Hematopoietic multipotent progenitor cell treated with erythropoietin and hydrocortisone succinate and interleukin-3 and kit ligand, for 17 days (in vitro differentiated cells): ENCODE data around the gene CCDC91.
"Not testable (repeated sequence)": the region's sequence is repeated elsewhere in the genome, so short reads cannot be mapped to it uniquely, and the experiment has no call there.

ENCODE experiments used
- DNase-seq: peaks from one replicate; pipeline ENCODE4 v3.0.0-alpha.2; 2015; ENCODE audit warnings: low spot score

The CCDC91 gene

DNA sequence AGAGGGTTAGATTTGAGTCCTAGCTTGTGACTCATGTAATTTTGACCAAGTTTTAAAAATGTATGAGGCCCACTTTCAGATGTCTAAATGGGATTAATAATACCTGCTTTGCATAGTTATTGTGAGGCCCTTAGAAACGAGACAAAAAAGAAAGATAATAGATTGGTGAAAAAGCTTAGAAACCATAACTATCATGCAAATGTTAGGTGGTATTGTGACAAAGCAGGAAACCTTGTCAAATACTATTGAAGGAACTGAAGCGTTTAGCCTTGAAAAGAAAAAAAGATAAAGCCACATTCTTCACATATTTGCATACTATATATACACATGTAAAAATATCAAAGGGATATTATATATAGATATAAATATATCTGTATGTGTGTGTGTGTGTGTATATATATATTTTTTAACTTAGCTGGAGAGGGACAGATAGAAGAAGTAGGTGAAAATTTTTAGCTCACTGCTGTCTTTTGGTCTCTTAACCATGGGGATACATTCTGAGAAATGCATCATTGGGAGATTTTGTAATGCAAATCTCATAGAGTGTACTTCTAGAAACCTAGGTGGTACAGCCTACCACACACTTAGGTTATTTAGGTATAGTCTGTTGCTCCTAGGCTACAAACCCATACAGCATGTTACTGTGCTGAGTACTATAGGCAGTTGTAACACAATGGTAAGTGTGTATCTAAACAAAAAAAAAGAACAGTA, 270.3 kb downstream of the CCDC91 start:
- DNase-seq: no peak

DNA sequence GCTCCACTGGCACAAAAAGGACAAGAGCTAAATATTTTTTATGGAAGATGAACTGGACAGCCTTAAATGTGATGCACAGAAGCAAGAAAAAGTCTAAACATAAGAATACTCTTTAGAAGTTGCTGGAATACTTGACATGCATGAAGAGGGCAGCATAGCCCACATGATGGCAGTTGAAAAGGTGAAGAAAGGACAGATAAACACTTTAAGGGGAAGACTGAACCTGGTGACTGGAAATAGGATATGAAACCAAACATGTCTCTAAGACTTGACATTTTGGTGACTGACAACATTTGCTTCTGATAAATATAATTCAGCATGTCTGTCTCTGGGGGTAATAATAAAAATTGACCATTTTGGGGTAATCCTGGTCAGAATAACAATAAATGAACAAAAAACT, 273.1 kb downstream of the CCDC91 start:
- no peak for DNase-seq

DNA sequence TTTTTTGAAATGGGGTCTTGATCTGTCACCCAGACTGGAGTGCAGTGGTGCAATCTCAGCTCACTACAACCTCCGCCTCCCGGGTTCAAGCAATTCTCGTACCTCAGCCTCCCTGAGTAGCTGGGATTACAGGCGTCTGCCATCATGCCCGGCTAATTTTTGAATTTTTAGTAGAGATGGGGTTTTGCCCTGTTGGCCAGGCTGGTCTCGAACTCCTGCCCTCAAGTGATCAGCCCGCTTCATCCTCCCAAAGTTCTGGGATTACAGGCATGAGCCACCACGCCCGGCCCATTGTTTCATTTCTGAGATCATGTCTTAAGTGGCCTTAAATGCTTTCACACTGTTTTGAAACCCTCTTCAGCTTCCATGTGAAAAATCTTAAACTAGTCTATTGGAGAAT, 281.5 kb downstream of the CCDC91 start:
- DNase-seq: not testable (repeated sequence)

DNA sequence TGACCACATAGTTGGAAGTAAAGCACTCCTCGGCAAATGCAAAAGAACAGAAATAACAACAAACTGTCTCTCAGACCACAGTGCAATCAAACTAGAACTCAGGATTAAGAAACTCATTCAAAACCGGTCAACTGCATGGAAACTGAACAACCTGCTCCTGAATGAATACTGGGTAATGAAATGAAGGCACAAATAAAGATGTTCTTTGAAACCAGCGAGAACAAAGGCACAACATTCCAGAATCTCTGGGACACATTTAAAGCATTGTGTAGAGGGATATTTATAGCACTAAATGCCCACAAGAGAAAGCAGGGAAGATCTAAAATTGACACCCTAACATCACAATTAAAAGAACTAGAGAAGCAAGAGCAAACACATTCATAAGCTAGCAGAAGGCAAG, 285.9 kb downstream of the CCDC91 start:
- DNase-seq: not testable (repeated sequence)

DNA sequence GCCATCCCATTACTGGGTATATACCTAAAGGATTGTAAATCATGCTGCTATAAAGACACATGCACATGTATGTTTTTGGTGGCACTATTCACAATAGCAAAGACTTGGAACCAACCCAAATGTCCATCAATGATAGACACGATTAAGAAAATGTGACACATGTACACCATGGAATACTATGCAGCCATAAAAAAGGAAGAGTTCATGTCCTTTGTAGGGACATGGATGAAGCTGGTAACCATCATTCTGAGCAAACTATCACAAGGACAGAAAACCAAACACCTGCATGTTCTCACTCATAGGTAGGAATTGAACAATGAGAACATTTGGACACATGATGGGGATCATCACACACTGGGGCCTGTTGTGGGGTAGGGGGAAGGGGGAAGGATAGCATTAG, 288.8 kb downstream of the CCDC91 start:
- DNase-seq: not testable (repeated sequence)

DNA sequence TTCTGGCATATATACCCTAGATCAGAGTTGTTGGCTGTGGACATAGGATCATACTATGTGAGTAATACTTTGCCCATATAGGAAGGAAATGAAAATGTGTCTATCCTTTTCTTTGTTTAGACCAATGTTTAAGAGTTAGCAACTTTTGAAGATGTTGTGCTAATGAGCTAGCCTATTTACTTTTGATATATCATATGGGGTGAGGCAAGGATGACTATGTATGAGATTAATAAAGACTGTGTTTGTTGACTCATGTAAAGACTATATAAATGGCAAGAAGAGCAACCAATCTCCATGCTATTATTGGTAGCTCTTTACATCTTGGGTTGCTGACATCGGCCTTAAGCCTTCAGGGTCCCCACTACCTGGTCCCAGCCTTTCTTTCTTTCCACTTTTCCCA, 289.4 kb downstream of the CCDC91 start:
- DNase-seq: no peak

DNA sequence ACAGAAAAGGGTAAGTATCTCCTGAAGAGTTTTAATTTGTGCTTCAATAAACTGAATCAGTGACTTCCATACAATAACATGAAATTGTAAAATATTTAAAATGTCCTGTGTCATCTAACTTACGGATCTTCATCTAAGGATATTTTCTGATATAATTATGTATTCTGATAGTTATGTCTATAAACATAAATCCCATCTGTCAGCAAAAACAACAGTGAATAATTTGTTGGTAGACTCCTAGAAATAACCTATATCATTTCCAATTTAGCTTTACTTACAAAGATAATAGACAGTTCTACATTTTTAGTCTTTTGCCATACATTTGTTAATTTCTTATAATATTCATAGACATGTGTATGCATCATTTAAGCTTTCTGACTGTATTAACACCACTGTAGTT, 293.9 kb downstream of the CCDC91 start:
- DNase-seq: no peak

DNA sequence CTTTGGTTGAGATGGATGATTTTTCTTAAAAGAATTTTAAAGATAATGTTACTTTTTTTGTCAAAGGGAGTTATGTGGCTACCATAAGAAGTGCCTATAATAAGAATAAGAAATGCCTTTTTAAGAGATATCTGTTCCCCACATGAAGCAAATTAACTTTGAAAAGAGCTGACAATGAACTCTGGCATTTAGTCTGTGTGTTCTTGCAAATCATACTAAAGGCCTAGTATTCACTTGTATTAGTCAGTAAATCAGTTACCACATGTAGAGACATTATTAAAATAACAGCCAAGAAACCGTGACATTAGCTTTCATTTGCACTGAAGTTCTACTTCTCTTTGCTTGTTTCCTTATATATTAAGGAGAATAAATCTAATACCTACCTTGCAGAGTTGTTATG, 296.3 kb downstream of the CCDC91 start:
- DNase-seq: no peak

DNA sequence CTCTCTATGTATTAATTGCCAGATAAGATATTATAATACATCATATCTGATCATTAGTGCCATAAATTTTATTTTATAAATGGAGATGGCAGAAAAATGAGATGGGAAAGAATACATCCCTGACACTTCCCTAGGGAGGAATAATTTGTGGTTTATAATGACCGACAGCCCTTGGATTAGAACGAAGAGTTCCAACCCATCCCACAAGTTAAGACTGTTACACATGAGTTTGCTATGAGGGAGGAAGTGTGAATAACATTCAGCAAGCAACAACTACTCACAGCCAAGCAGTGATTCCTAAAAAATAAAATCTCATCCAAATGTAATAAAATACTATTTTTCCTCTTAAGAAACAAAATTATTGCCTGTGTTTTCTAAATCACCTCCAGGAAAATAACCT, 299.0 kb downstream of the CCDC91 start:
- no peak for DNase-seq

DNA sequence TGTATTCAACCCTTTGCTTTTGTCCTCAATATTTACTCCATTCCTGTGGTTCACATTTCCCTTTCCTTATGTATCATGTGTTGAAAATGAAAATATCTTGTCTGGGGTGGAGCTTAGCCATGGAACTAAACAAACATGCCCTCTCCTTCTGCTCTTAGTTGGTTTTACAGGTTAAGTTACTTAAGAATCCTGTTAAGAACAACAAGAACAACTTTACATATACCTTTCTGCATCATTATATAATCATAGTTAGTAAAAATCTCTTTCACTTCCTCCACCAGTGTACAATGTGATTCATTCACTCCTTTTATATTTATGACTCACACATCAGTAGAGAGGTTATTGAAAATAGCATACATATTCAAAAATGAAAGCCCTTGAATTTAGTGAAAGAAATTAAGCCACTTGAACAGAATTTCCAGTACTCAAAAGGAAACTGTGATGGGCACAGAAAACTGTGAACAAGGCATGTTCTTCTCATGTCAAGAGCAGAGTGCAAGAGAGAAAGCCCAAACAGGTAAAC, 307.7 kb downstream of the CCDC91 start:
- no peak for DNase-seq

DNA sequence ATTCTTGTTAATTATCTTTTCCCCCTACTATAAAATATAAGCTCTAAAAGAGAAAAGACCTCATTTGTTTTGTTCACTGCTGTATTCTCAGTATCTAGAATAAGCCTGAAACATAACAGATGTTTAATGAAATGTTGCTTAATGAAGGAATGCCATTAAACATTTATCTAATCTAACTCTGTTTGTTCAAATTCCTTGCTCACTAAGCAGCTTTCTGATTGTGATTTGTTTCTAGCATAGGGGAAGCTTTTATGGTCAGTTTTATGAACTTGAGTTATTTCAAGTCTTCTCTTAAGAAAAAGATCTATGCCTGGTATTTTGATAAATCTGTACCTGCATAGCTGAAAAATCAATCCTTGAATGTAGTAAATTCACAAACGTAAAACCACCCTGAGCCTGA, 308.6 kb downstream of the CCDC91 start:
- no peak for DNase-seq

DNA sequence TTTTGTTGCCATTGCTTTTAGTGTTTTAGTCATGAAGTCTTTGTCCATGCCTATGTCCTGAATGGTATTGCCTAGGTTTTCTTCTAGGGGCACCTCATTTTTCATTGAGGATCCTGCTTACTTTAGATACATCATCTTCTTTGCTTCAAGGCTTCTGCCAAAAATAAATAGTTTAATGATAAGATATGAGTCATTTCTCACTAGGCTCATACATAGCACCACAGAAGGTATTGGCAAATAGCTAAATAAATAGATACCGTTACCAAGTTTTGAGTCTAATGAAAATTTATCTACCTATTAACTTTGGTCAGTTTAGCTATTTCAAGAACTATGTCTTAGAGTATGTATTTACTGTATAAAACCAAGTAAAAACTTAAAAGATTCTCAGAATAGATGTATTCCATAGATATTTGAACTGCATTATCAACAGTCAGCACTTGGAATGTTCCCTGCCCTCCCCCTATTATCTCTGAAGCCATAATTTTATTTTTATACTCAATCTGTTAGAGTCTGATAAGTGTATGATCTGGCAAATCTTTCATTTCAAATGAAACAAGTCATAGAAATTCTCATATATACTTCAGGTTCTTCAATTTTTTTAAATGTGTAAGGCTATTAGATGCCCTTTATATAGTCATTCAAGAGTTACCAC, 310.2 kb downstream of the CCDC91 start:
- no peak for DNase-seq

DNA sequence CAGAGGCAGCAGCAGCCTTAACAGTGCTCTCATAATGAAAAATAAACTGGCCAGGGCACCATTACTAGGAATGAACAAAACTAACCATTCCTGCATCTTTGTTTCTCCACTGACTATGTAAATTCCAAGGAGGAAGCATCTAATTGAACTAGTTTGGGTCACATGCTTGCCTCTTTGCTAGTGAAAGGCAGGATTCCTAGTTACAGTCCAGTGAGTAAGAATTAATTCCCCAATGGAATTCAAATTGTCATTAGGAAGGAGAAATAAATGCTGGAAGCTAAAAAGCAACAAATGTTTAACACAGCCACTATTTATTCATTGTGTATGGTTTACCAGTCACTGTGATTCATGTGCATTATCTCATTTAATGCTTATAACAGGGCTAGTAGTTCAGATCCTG, 316.0 kb downstream of the CCDC91 start:
- no peak for DNase-seq

DNA sequence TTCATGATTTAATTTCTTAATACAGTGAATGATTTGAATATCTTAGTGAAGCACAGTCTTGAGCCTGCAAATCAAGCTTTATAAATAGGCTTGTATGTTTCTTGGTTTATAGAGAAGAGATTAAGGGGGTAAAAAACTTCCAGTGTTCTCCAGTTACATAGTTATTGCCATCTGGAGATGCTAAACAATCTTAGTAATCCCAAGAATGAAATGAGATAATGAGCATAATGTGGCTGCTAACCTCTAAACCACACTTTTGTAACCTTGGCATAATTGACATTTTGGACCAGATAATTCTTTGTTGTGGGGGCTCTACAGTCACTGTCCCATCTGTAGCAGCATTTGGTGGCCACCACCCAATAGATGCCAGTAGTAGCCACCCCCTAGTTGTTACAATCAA, 316.8 kb downstream of the CCDC91 start:
- DNase-seq: no peak

DNA sequence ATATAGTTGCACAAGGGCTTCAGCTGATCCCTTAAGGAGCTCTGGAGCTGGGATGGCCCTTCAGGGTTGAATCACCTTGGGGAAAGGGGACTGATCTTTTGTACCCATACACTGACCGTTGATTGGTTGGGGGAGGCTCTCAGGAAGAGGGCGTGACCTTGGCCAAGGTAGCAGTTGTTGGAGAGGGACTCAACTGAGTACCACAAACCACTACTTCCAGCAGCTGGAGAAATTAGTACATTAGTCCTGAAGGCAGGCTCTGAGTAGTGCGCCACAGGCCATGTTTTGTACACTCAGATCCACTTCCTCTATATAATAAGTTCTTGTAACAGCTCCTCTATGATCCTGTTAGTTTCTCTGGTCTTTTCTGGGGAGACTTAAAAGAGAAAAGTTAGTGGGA, 317.6 kb downstream of the CCDC91 start:
- no peak for DNase-seq

DNA sequence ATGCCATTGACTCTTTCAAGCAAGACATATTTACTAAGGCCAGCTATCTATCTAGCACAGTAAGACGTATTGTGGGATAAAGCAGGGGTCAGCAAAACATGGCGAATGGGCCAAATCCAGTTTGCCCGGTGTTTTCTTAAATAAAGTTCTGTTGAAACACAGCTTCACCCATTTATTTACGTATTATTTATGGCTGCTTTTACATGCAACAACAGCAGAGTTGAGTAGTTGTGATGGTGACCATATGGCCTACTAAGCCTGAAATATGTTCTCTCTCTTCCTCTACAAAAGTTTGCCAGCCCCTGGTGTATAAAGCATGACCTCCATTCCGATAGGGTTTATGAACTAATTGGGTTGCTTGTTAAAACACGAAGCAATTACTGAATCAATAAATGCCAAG, 322.1 kb downstream of the CCDC91 start:
- no peak for DNase-seq

DNA sequence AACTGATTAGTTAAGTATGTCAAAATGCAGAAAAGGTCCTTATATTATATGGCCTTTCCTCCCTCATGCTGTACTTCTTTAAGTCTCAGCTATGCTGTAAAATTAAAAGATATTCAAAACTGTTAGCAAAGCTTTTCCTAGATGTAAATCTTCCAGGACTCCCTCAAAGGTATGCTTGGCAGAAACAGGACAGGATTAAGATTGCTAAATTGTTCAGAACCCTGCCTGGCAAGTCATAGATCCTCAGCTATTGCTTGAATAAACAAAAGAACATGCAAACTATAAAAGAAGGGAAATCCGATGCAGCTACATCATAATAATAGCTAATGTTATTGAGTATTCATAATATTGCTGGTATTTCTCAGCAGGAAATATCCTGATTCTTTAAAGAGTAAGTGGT, 322.6 kb downstream of the CCDC91 start:
- DNase-seq: no peak

DNA sequence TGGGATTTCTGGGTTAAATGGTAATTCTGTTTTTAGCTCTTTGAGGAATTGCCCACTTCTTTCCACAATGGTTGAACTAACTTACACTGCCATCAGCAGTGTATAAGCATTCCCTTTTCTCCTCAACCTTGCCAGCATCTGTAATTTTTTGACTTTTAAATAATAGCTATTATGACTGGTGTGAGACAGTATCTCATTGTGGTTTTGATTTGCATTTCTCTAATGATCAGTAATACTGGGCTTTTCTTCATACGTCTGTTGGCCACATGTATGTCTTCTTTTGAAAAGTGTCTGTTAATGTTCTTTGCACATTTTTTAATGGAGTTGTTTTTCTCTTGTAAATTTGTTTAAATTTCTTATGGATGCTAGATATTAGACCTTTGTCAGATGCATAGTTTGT, 323.7 kb downstream of the CCDC91 start:
- no peak for DNase-seq

DNA sequence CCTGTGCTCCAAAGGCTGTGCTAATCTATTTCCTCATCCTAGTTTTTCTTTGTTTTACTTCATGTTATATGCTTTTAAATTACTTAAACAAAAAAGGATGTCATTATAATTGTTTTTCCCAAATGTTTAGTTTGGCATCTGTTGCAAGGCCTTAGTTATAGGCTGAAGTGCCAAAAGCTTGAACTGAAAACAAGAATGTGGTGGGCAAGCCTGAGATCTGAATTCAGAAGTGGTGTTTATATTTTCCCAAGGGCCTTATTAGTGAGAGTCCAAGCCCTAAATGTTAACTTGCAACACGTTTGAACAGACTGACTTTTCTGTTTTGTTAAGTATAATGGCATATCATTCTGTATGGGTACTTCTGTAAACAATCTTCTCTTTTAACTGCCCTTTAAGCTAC, 326.8 kb downstream of the CCDC91 start:
- DNase-seq: no peak

DNA sequence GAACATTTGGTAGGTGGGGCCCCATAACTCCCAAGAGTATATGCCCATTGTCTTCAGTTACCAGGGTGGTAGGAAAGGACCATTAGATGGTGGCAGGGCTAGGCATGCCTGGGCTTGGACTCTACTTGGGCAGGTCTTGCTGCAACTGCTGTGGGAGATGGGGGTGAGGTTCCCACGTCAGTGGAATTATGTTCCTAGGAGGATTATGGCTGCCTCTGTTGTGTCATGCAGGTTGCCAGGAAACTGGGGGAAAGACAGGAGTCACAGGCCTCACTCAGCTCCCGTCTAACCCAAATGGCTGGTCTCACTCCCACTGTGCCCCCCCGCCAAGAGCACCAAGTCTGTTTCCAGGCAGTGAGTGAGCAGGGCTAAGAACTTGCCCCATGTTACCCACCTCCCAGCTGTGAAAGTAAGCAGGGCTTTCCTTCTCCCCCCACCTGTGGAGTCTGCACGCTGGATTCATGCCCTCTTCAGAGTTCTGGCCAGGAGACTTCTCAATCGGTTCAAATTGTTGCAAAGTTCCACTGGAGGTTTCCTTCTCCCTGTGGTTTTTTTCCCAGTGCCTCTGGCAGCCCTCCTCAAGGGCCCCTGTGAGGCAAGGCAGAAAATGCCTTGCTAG, 337.5 kb downstream of the CCDC91 start:
- no peak for DNase-seq

DNA sequence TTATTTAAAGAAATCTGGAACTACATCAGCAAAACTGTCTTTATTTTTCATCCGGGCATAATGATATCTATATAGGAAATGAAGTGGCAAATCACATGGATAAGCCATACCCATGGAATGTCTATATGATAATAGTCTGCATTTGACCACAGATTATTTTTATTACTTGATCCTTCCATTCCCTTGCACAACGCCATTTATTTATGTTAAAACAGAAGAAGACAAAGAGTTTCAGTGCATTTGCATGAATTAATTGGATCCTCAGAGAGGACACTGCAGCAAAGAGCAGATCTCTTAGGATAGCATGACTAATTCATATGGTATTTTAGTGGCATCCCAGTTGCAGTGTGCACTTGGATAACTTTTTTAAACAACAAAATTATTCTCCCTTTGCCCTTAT, 345.0 kb downstream of the CCDC91 start:
- DNase-seq: no peak

DNA sequence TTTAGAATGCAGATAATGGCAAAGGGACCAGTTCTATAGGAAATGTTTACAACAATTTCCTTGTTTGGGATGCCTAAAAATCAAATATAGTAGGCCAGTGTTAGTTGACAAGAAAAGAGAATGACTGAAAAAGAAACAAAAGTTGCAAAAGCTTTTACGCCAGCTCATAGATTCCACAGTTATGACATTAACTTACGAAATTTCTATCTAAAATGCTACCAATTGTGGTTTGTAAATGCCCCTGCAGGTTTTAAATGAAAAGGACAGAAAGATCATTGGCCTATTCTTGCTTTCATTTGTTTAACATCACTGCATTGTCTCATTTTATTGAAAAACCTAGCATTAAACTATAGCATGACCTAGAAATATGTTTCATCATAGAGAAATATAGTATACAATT, 345.8 kb downstream of the CCDC91 start:
- DNase-seq: no peak

DNA sequence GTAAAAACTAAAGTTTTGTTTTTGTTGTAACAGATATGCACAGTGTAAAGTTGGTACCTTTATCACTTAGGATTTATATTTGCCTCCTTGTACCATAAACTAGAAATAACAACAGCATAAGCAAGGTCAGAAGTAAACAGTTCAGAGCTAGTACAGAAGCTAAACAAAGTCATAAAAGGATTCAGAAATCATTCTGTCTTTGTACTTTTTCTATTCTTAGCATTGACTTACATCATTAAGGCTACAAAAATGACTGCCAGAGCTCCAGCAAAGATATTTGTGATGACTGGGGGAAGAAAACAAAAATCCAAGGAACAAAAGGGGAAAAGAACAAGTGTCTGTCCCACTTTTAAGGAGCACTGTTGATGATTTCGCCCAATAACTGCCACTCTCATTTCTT, 347.2 kb downstream of the CCDC91 start:
- DNase-seq: no peak
